IMR-90 (cell line): Measurements from ENCODE around the gene PTAR1.

Experiments
- CEBPB ChIP-seq: IDR thresholded peaks from 2 replicates; pipeline ENCODE4 v1.6.1; 2012; ENCODE audit warnings: low read depth, low read length, improper control_type of control experiment
- CHD1 ChIP-seq: IDR thresholded peaks from 2 replicates; pipeline ENCODE4 v1.6.1; 2012; ENCODE audit warnings: low read depth, low read length, improper control_type of control experiment
- CTCF ChIP-seq: conservative IDR thresholded peaks from 2 replicates; pipeline ENCODE4 v1.5.1; 2012; ENCODE audit warnings: mild to moderate bottlenecking, low read depth, low read length, improper control_type of control experiment
- ELK1 ChIP-seq: fragments of 150-350 bp; IDR thresholded peaks from 2 replicates; pipeline ENCODE4 v1.6.1; 2016; ENCODE audit warnings: low read depth, mild to moderate bottlenecking, low read length, moderate library complexity, borderline replicate concordance
- FOS ChIP-seq: fragments of 150-350 bp; IDR thresholded peaks from 2 replicates; pipeline ENCODE4 v1.6.1; 2016; ENCODE audit warnings: low read depth, low read length
- MAFK ChIP-seq: IDR thresholded peaks from 2 replicates; pipeline ENCODE4 v1.6.1; 2012; ENCODE audit warnings: low read depth, low read length, improper control_type of control experiment
- MAZ ChIP-seq: IDR thresholded peaks from 2 replicates; pipeline ENCODE4 v1.6.1; 2012; ENCODE audit warnings: low read depth, mild to moderate bottlenecking, low read length, improper control_type of control experiment, moderate library complexity, borderline replicate concordance
- MXI1 ChIP-seq: IDR thresholded peaks from 2 replicates; pipeline ENCODE4 v1.6.1; 2012; ENCODE audit warnings: low read depth, mild to moderate bottlenecking, low read length, moderate library complexity, borderline replicate concordance
- NFE2L2 ChIP-seq: fragments of 150-350 bp; IDR thresholded peaks from 2 replicates; pipeline ENCODE4 v1.6.1; 2016; ENCODE audit warnings: low read depth, mild to moderate bottlenecking, low read length
- POLR2A ChIP-seq: IDR thresholded peaks from 2 replicates; pipeline ENCODE4 v1.6.1; 2012; ENCODE audit warnings: mild to moderate bottlenecking, low read depth, low read length
- RAD21 ChIP-seq: IDR thresholded peaks from 2 replicates; pipeline ENCODE4 v1.6.1; 2012; ENCODE audit warnings: low read length, improper control_type of control experiment

GRCh38 chr9:69718218-69718617, 41.6 kb downstream of the PTAR1 start:
- no peak for TF ChIP-seq CHD1
- TF ChIP-seq NFE2L2: no peak
- no peak for TF ChIP-seq CTCF
- no peak for TF ChIP-seq POLR2A
- no peak for TF ChIP-seq MAFK
- no peak for TF ChIP-seq MAZ
- TF ChIP-seq CEBPB: no peak
- TF ChIP-seq ELK1: no peak
- TF ChIP-seq MXI1: no peak
- TF ChIP-seq RAD21: no peak
- TF ChIP-seq FOS: no peak
